CD14-positive monocyte (primary cell): ENCODE results near the gene KLHL3. TPM values are rescaled to one million over a fixed set of nuclear protein-coding genes. Genes with fewer than 3 reads are reported as not detected.

Experiments used
- DNase-seq, 3 donors: peaks; one replicate each; pipeline ENCODE4 v3.0.0-alpha.2; 2011 to 2022
- H2AFZ ChIP-seq: 2 replicates; pipeline ENCODE4 v1.6.0; 2012; ENCODE audit warnings: mild to moderate bottlenecking, low read depth, low read length, inconsistent platforms; ENCODE audit not compliant: insufficient read depth, poor library complexity, severe bottlenecking
- H3K27ac ChIP-seq, 2 donors: 1 replicate in 1 of 2; 2 replicates in 1 of 2; pipeline ENCODE4 v1.5.1; 2012 to 2013; ENCODE audit warnings: low read length in 2 of 2, control low read depth in 1 of 2, inconsistent platforms in 1 of 2, low read depth in 1 of 2, mild to moderate bottlenecking in 1 of 2
- H3K27me3 ChIP-seq, 2 donors: one replicate each; pipeline versions ENCODE4 v1.6.0 to v1.6.1; 2011 to 2013; ENCODE audit warnings: low read length in 2 of 2; ENCODE audit not compliant: control insufficient read depth in 2 of 2, insufficient read depth in 2 of 2
- H3K36me3 ChIP-seq, 2 donors: replicated peaks in 1 of 2; 1 replicate in 1 of 2; 2 replicates in 1 of 2; pipeline versions ENCODE4 v1.5.1 to v1.6.1; 2012 to 2013; ENCODE audit warnings: low read length in 2 of 2, control low read depth in 1 of 2, inconsistent platforms in 1 of 2, mild to moderate bottlenecking in 1 of 2; ENCODE audit not compliant: insufficient read depth in 2 of 2, control insufficient read depth in 1 of 2
- H3K4me1 ChIP-seq, 2 donors: 1 replicate in 1 of 2; 2 replicates in 1 of 2; pipeline versions ENCODE4 v1.5.1 to v1.6.1; 2012 to 2013; ENCODE audit warnings: low read length in 2 of 2, control low read depth in 1 of 2, inconsistent platforms in 1 of 2, mild to moderate bottlenecking in 1 of 2, moderate library complexity in 1 of 2; ENCODE audit not compliant: insufficient read depth in 2 of 2, control insufficient read depth in 1 of 2
- H3K4me2 ChIP-seq: replicated peaks from 2 replicates; pipeline ENCODE3; 2012; ENCODE audit warnings: low read length, moderate library complexity, mild to moderate bottlenecking; ENCODE audit not compliant: poor library complexity, severe bottlenecking; ENCODE audit errors: extremely low read depth
- H3K4me3 ChIP-seq, 3 experiments: fragments of 200-600 bp in 1 of 3; sonication (generic) in 1 of 3; replicated peaks in 1 of 3; 1 replicate in 2 of 3; 2 replicates in 1 of 3; pipeline ENCODE4 v1.5.1; 2011 to 2013; ENCODE audit warnings: low read length in 3 of 3, mild to moderate bottlenecking in 3 of 3, control low read depth in 2 of 3, low read depth in 2 of 3, inconsistent platforms in 1 of 3, moderate library complexity in 1 of 3
- H3K79me2 ChIP-seq: 2 replicates; pipeline ENCODE4 v1.6.0; 2012; ENCODE audit warnings: mild to moderate bottlenecking, control low read depth, inconsistent platforms, low read length, moderate library complexity; ENCODE audit not compliant: insufficient read depth
- H3K9ac ChIP-seq: 2 replicates; pipeline ENCODE4 v1.6.0; 2017; ENCODE audit warnings: low read length, mild to moderate bottlenecking; ENCODE audit not compliant: insufficient read depth, poor library complexity, severe bottlenecking
- H3K9me3 ChIP-seq, 2 donors: replicated peaks in 1 of 2; 1 replicate in 1 of 2; 2 replicates in 1 of 2; pipeline versions ENCODE4 v1.5.1 to v1.6.1; 2012 to 2013; ENCODE audit warnings: low read length in 2 of 2, control low read depth in 1 of 2; ENCODE audit not compliant: control insufficient read depth in 1 of 2, insufficient read depth in 1 of 2
- H4K20me1 ChIP-seq: 2 replicates; pipeline ENCODE4 v1.6.0; 2012; ENCODE audit warnings: mild to moderate bottlenecking, low read length, control low read depth, moderate library complexity; ENCODE audit not compliant: insufficient read depth
- H3K27ac Mint-ChIP-seq, 7 donors: one replicate each; pipeline ENCODE4 v1.8.0; 2020; ENCODE audit warnings: mild to moderate bottlenecking in 7 of 7, mixed read lengths in 7 of 7, moderate library complexity in 6 of 7, inconsistent platforms in 2 of 7
- H3K27me3 Mint-ChIP-seq, 3 donors: one replicate each; pipeline ENCODE4 v1.8.0; 2021 to 2022; ENCODE audit warnings: low read depth in 3 of 3, mild to moderate bottlenecking in 3 of 3, mixed read lengths in 3 of 3, moderate library complexity in 3 of 3, inconsistent platforms in 1 of 3
- H3K36me3 Mint-ChIP-seq, 2 donors: one replicate each; pipeline ENCODE4 v1.8.0; 2020; ENCODE audit warnings: mixed read lengths in 2 of 2, inconsistent platforms in 1 of 2, mild to moderate bottlenecking in 1 of 2
- H3K4me1 Mint-ChIP-seq: one replicate; pipeline ENCODE4 v1.8.0; 2020; ENCODE audit warnings: mild to moderate bottlenecking, mixed read lengths
- H3K4me3 Mint-ChIP-seq, 2 donors: one replicate each; pipeline ENCODE4 v1.8.0; 2020; ENCODE audit warnings: mild to moderate bottlenecking in 2 of 2, mixed read lengths in 2 of 2, moderate library complexity in 1 of 2
- H3K9me3 Mint-ChIP-seq, 7 donors: one replicate each; pipeline ENCODE4 v1.8.0; 2020 to 2022; ENCODE audit warnings: mixed read lengths in 7 of 7, mild to moderate bottlenecking in 6 of 7, moderate library complexity in 6 of 7, inconsistent platforms in 2 of 7
- WGBS: methylation state at CpG from one replicate; pipeline ENCODE4 v1.1.5; 2013; ENCODE audit warnings: missing lambda C conversion rate; ENCODE audit not compliant: insufficient coverage; 5-methylcytosine and 5-hydroxymethylcytosine counted together
- intact Hi-C, 2 donors: fragments of 100-400 bp; cut with micrococcal nuclease; formaldehyde crosslinking; loops; one replicate each; pipeline versions ENCODE4 v1.15.0 to v1.15.1; 2023
- polyA plus RNA-seq, 3 donors: library from polyadenylated mRNA; depleted of rRNA in 1 of 3; unstranded in 2 of 3; stranded (reverse) in 1 of 3; fragments of 300-500 nt in 2 of 3; fragments of >200 nt in 1 of 3; fragmentation: Illumina TruSeq in 2 of 3; gene quantifications; 1 replicate in 2 of 3; 2 replicates in 1 of 3; pipeline ENCODE4 v1.2.3, GENCODE V29; 2012 to 2021
- TF ChIP-seq, protein P1 (sequence below): fragments of 200-600 bp; IDR thresholded peaks from one replicate; pipeline ENCODE4 v1.8.0; 2022; ENCODE audit warnings: antibody characterized with exemption, mild to moderate bottlenecking

KLHL3 gene
- polyA plus RNA-seq, 3 donors = 0.71 TPM; not detected in 2

GRCh38 chr5:137753691-137754187 lies 17.9 kb upstream of the KLHL3 start:
- no peaks in the 10 kb centered on the region for H3K36me3 ChIP-seq
- peak overlapping the region; percentile 54 for H2AFZ ChIP-seq
- H3K4me2 ChIP-seq = peak overlapping the region; percentile 89
- intact Hi-C loops = loop anchor here in 1 of 2 donors (5.0 kb wide), 1 partner anchor 279 kb away; the partner anchor contains the start of gene FAM13B
- TF ChIP-seq, protein P1, sequence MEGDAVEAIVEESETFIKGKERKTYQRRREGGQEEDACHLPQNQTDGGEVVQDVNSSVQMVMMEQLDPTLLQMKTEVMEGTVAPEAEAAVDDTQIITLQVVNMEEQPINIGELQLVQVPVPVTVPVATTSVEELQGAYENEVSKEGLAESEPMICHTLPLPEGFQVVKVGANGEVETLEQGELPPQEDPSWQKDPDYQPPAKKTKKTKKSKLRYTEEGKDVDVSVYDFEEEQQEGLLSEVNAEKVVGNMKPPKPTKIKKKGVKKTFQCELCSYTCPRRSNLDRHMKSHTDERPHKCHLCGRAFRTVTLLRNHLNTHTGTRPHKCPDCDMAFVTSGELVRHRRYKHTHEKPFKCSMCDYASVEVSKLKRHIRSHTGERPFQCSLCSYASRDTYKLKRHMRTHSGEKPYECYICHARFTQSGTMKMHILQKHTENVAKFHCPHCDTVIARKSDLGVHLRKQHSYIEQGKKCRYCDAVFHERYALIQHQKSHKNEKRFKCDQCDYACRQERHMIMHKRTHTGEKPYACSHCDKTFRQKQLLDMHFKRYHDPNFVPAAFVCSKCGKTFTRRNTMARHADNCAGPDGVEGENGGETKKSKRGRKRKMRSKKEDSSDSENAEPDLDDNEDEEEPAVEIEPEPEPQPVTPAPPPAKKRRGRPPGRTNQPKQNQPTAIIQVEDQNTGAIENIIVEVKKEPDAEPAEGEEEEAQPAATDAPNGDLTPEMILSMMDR = no peak
- no peaks in the 10 kb centered on the region for H3K27me3 ChIP-seq
- DNase-seq = no peak
- no peaks in the 10 kb centered on the region for H3K9me3 ChIP-seq
- peak overlapping the region; percentile 96 for H3K9ac ChIP-seq
- H3K4me3 ChIP-seq = peak overlapping the region; percentile 66 to 82 (median 82)
- peak overlapping the region; percentile 92 to 99 for H3K4me3 Mint-ChIP-seq
- peaks cover 14 to 35% of the 10 kb centered on the region in 2 donors for H3K4me1 ChIP-seq
- peaks cover 53% of the 10 kb centered on the region for H4K20me1 ChIP-seq
- peak overlapping the region; percentile 100 for H3K27ac Mint-ChIP-seq
- H3K27me3 Mint-ChIP-seq = peaks cover 0 to 2% (median 0%) of the 10 kb centered on the region in 3 donors
- peaks cover 51% of the 10 kb centered on the region for H3K79me2 ChIP-seq
- H3K27ac ChIP-seq = peak overlapping the region; percentile 93 to 100
- H3K9me3 Mint-ChIP-seq = peaks cover 0 to 2% (median 0%) of the 10 kb centered on the region in 7 donors
- under 1% methylated on average over 43 of the region's 45 CpGs for WGBS
- H3K36me3 Mint-ChIP-seq = peaks cover 3 to 5% of the 10 kb centered on the region in 2 donors
- peaks cover 23% of the 10 kb centered on the region for H3K4me1 Mint-ChIP-seq

- Mint-ChIP-seq H3K9me3 (peaks cover 0 to 2% (median 0%) of the 10 kb centered on the region in 7 donors), H3K27me3 (peaks cover 0 to 2% (median 0%) of the 10 kb centered on the region in 3 donors), H3K27ac (peak overlapping the region; percentile 100), H3K4me3 (peak overlapping the region; percentile 92 to 99), H3K4me1 (peaks cover 23% of the 10 kb centered on the region), H3K36me3 (peaks cover 3 to 5% of the 10 kb centered on the region in 2 donors)
- H3K27ac ChIP-seq = peak overlapping the region; percentile 93 to 100
- H2AFZ ChIP-seq = peak overlapping the region; percentile 54
- H3K36me3 ChIP-seq = no peaks in the 10 kb centered on the region
- H3K27me3 ChIP-seq = no peaks in the 10 kb centered on the region
- DNase-seq = peak; percentile 34 to 57 (median 40)
- TF ChIP-seq, protein P1 = no peak
- peak overlapping the region; percentile 96 for H3K9ac ChIP-seq
- H4K20me1 ChIP-seq = peaks cover 54% of the 10 kb centered on the region
- no peaks in the 10 kb centered on the region for H3K9me3 ChIP-seq
- peak overlapping the region; percentile 66 to 82 (median 82) for H3K4me3 ChIP-seq
- H3K4me2 ChIP-seq = peak overlapping the region; percentile 89
- under 1% methylated on average over 61 of the region's 63 CpGs for WGBS
- peaks cover 14 to 35% of the 10 kb centered on the region in 2 donors for H3K4me1 ChIP-seq
- intact Hi-C loops = loop anchor here in 1 of 2 donors (5.0 kb wide), 1 partner anchor 279 kb away; the partner anchor contains the start of gene FAM13B
- peaks cover 51% of the 10 kb centered on the region for H3K79me2 ChIP-seq
These were observed 17.2 kb upstream of the KLHL3 start for GRCh38 chr5:137752905-137753690.
